OCI-LY1 (cell line): ENCODE data around the gene CXorf66.

Experiments used
- H2AFZ ChIP-seq: fragments of 200-600 bp; sonication (generic), shearing (Covaris generic); 2 replicates; pipeline ENCODE4 v1.6.0; 2014; ENCODE audit warnings: antibody characterized with exemption, mild to moderate bottlenecking, low read length
- H3F3A ChIP-seq: fragments of 200-600 bp; sonication (generic), shearing (Covaris generic); 2 replicates; pipeline ENCODE4 v1.6.0; 2014; ENCODE audit warnings: mild to moderate bottlenecking, antibody characterized with exemption, low read length, moderate library complexity; ENCODE audit not compliant: insufficient read depth
- H3K27ac ChIP-seq: fragments of 200-600 bp; sonication (generic); 2 replicates; pipeline ENCODE4 v1.5.1; 2014; ENCODE audit warnings: low read length, mixed run types, mild to moderate bottlenecking, low read depth; ENCODE audit not compliant: poor library complexity, severe bottlenecking
- H3K27me3 ChIP-seq: fragments of 200-600 bp; sonication (generic); 2 replicates; pipeline ENCODE4 v1.6.0; 2014; ENCODE audit warnings: antibody characterized with exemption, mild to moderate bottlenecking, low read length, moderate library complexity; ENCODE audit not compliant: insufficient read depth
- H3K36me3 ChIP-seq: fragments of 200-600 bp; sonication (generic); 2 replicates; pipeline ENCODE4 v1.6.1; 2014; ENCODE audit warnings: mild to moderate bottlenecking, antibody characterized with exemption, low read length, moderate library complexity, mixed read lengths; ENCODE audit not compliant: insufficient read depth
- H3K4me1 ChIP-seq: fragments of 200-600 bp; sonication (generic); 2 replicates; pipeline ENCODE4 v1.5.1; 2014; ENCODE audit warnings: mild to moderate bottlenecking, low read length, moderate library complexity; ENCODE audit not compliant: insufficient read depth, severe bottlenecking
- H3K4me2 ChIP-seq: fragments of 200-600 bp; sonication (generic), shearing (Covaris generic); 2 replicates; pipeline ENCODE4 v1.6.1; 2014; ENCODE audit warnings: low read length
- H3K4me3 ChIP-seq: fragments of 200-600 bp; sonication (generic); 2 replicates; pipeline ENCODE4 v1.5.1; 2014; ENCODE audit warnings: low read length, low read depth, mild to moderate bottlenecking, mixed read lengths; ENCODE audit not compliant: poor library complexity, severe bottlenecking
- H3K79me2 ChIP-seq: fragments of 200-600 bp; shearing (Covaris generic); 2 replicates; pipeline ENCODE4 v1.6.1; 2016; ENCODE audit warnings: mixed run types, low read length, mixed read lengths; ENCODE audit not compliant: insufficient read depth
- H3K9ac ChIP-seq: fragments of 200-600 bp; sonication (generic), shearing (Covaris generic); 2 replicates; pipeline ENCODE4 v1.6.1; 2014; ENCODE audit warnings: mild to moderate bottlenecking, low read length, mixed read lengths
- H3K9me2 ChIP-seq: fragments of 200-600 bp; sonication (generic), shearing (Covaris generic); 2 replicates; pipeline ENCODE4 v1.6.1; 2014; ENCODE audit warnings: low read depth, mild to moderate bottlenecking, low read length, mixed read lengths
- H3K9me3 ChIP-seq: fragments of 200-600 bp; shearing (Covaris generic); 2 replicates; pipeline ENCODE4 v1.6.1; 2014; ENCODE audit warnings: low read length, mixed read lengths
- H4K20me1 ChIP-seq: fragments of 200-600 bp; sonication (generic), shearing (Covaris generic); 2 replicates; pipeline ENCODE4 v1.6.0; 2016; ENCODE audit warnings: mild to moderate bottlenecking, low read length; ENCODE audit not compliant: insufficient read depth
- EZH2 ChIP-seq: fragments of 200-600 bp; sonication (generic), shearing (Covaris generic); IDR thresholded peaks from 2 replicates; pipeline ENCODE4 v1.8.0; 2017; ENCODE audit warnings: borderline replicate concordance, mixed run types, mild to moderate bottlenecking, antibody characterized with exemption, low read length, moderate library complexity, mixed read lengths
- TF ChIP-seq, protein P1 (sequence below): fragments of 200-600 bp; sonication (generic), shearing (Covaris generic); IDR thresholded peaks from 2 replicates; pipeline ENCODE4 v1.5.1; 2017; ENCODE audit warnings: mild to moderate bottlenecking, antibody characterized with exemption, low read length, moderate library complexity, mixed read lengths

CXorf66 gene

DNA sequence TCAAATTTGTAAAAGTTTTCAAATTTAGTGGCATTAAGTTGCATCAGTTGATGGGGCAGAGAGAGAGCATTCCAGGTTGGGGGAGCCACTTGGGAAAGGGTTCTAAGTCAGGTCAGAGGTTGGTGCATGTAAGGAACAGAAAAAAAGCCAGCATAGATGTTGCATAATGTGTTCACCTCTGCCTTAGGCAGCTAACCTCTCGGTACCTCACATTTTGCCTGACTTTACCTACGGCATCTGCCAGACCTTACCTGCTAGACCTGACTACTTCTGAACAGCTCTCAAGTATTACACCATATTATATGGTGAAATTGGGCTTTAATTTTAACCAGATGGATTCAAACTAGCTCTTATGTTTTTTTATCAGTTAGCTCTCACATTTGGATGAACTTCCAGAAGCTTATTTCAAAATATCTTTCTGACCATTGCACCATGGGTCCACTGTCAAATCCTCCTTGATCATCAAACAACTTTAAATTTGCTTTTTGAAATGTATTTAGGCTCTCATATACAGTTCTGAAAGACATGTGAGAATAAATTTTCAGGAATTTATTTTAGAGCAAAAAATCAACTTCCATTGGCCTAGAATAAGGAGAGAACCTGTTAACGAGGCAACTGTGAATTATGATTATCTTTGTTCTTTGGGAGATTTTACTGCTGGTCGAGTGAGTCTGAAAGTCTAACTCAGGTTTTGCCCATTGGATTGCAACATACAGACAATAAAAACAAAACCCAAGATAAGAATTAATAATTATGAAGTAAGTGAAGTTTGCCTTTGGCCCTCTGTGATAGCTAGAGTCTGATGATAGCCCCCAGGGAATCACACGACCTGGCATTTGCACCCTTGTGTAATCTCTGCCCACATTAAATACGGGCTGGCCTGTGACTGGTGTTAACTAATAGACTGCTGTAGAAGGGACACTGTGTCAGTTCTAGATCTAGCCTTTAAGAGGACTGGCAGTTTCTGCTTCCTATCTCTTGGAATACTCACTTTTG is 7.6 kb upstream of the CXorf66 start:
- H4K20me1 ChIP-seq = no peaks in the 10 kb centered on the region
- no peaks in the 10 kb centered on the region for H3K27me3 ChIP-seq
- no peaks in the 10 kb centered on the region for H3K4me1 ChIP-seq
- H3K9me2 ChIP-seq = no peaks in the 10 kb centered on the region
- H3K9ac ChIP-seq = no peak overlapping the region
- TF ChIP-seq, protein P1, sequence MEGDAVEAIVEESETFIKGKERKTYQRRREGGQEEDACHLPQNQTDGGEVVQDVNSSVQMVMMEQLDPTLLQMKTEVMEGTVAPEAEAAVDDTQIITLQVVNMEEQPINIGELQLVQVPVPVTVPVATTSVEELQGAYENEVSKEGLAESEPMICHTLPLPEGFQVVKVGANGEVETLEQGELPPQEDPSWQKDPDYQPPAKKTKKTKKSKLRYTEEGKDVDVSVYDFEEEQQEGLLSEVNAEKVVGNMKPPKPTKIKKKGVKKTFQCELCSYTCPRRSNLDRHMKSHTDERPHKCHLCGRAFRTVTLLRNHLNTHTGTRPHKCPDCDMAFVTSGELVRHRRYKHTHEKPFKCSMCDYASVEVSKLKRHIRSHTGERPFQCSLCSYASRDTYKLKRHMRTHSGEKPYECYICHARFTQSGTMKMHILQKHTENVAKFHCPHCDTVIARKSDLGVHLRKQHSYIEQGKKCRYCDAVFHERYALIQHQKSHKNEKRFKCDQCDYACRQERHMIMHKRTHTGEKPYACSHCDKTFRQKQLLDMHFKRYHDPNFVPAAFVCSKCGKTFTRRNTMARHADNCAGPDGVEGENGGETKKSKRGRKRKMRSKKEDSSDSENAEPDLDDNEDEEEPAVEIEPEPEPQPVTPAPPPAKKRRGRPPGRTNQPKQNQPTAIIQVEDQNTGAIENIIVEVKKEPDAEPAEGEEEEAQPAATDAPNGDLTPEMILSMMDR = no peak
- TF ChIP-seq EZH2 = no peak
- H3K36me3 ChIP-seq = no peaks in the 10 kb centered on the region
- H3K27ac ChIP-seq = no peak overlapping the region
- H2AFZ ChIP-seq = no peak overlapping the region
- no peaks in the 10 kb centered on the region for H3F3A ChIP-seq
- no peaks in the 10 kb centered on the region for H3K79me2 ChIP-seq
- H3K9me3 ChIP-seq = no peaks in the 10 kb centered on the region
- H3K4me2 ChIP-seq = no peak overlapping the region
- no peak overlapping the region for H3K4me3 ChIP-seq

DNA sequence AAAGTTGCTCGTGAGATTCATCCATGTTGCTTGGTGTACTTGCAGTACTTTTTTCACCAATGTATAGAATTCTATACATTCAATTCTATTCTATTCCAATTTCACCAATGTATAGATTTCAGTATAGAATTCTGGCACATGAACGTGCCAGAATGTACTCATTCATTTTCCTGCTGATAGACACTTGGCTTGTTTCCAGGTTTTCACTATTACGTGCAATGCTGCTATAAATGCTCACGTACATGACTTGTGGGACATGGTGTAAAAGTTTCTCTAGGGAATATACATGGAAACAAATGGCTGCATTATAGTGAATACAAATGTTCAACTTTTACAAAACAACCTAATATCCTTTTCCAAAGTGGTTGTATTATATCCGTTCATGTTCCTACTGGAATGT is 6.8 kb upstream of the CXorf66 start:
- no peaks in the 10 kb centered on the region for H4K20me1 ChIP-seq
- no peak overlapping the region for H3K27ac ChIP-seq
- H3K36me3 ChIP-seq = no peaks in the 10 kb centered on the region
- H3K79me2 ChIP-seq = no peaks in the 10 kb centered on the region
- H3K4me3 ChIP-seq = no peak overlapping the region
- no peaks in the 10 kb centered on the region for H3K9me3 ChIP-seq
- H3K4me1 ChIP-seq = no peaks in the 10 kb centered on the region
- no peak overlapping the region for H2AFZ ChIP-seq
- no peaks in the 10 kb centered on the region for H3F3A ChIP-seq
- H3K4me2 ChIP-seq = no peak overlapping the region
- TF ChIP-seq, protein P1 = no peak
- no peak for TF ChIP-seq EZH2
- no peaks in the 10 kb centered on the region for H3K27me3 ChIP-seq
- H3K9ac ChIP-seq = no peak overlapping the region
- no peaks in the 10 kb centered on the region for H3K9me2 ChIP-seq

DNA sequence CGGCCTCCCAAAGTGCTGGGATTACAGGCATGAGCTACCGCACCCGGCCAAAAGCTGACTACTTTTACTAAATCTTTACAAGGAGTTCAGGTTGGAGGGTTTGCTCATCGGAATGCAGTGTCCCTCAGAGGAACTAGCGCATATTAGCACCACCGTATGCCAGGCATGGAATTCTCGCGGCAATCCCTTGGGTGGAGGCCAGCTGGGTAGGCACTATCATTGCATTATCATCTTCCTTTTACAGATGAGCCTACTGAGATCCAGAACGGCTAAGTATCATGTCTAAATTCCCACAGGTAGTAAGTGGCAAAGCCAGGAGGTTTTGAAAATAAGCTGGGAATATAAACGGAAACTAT is 6.1 kb upstream of the CXorf66 start:
- Histone ChIP-seq H4K20me1 (no peaks in the 10 kb centered on the region), H3K36me3 (no peaks in the 10 kb centered on the region), H3F3A (no peaks in the 10 kb centered on the region), H3K9me2 (no peaks in the 10 kb centered on the region), H3K4me3 (no peak overlapping the region), H3K4me2 (no peak overlapping the region), H3K9ac (no peak overlapping the region), H3K9me3 (no peaks in the 10 kb centered on the region), H3K4me1 (no peaks in the 10 kb centered on the region), H3K79me2 (no peaks in the 10 kb centered on the region), H2AFZ (no peak overlapping the region), H3K27ac (no peak overlapping the region), H3K27me3 (no peaks in the 10 kb centered on the region)
- TF ChIP-seq, protein P1 = no peak
- TF ChIP-seq EZH2 = no peak
